Measurements from ENCODE around the gene RDH12. TPM values are rescaled to one million over a fixed set of nuclear protein-coding genes. Genes with fewer than 3 reads are reported as not detected.

Gene RDH12
- total RNA-seq, 2 donors from 2014 or later = not detected

DNA sequence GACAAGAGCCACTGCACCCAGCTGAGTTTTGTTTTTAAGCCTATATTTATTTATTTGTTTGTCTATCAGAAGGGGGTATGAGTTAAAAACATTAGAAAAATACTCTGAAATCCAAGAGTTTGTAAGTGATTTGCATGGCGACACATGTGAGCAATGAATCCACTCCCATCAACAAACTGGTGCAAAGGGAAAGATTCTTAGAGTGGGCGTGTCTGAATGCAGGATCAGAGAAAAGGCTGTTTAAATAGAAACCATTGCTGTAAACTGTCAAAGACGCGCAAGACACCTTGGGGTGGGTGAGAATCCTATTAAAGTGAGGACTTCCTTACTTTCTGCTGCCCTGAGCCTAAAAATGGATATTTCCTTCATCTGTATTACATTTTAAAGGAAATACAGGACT lies 62.8 kb downstream of the RDH12 start:
- no peak overlapping the region for H3K27ac Mint-ChIP-seq
- DNase-seq (ENCODE audit: low spot score in 2 of 2) (no peak), ATAC-seq (no peak)
- H3K36me3 Mint-ChIP-seq = peaks cover 0 to 10% of the 10 kb centered on the region in 2 donors
- no peaks in the 10 kb centered on the region for H3K9me3 Mint-ChIP-seq

DNA sequence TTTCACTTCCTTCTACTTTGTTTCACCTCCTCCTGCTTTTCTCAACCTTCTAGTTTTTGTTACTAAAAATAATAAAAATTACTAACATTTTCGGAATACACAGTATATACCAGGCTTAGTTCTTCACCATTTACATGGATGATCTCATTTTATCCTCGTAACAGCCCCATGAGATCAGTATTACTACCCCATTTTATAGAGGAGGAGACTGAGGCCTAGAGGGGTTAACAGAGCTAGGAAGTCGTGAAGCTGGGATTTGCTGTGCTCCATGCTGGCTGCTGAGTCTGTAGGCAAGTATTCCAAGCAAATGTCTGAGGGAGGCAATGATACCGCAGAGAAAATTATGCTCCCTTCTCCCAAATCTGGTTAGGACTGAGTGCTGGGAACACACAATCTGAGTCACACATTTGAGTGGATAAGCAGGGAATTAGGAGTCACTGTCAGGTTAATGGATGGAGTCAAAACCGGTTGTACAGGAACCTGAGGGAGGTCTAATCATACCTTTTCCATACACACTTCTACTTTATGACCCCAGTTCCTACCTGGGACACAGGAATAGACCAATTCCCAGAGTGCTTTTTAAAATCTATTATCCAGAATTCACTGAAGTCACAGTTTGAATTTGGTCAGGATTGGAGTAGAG lies 63.6 kb downstream of the RDH12 start:
- Mint-ChIP-seq H3K9me3 (no peaks in the 10 kb centered on the region), H3K27ac (no peak overlapping the region), H3K36me3 (peaks cover 0 to 10% of the 10 kb centered on the region in 2 donors)
- DNase-seq (ENCODE audit: low spot score in 2 of 2) (no peak), ATAC-seq (no peak)

DNA sequence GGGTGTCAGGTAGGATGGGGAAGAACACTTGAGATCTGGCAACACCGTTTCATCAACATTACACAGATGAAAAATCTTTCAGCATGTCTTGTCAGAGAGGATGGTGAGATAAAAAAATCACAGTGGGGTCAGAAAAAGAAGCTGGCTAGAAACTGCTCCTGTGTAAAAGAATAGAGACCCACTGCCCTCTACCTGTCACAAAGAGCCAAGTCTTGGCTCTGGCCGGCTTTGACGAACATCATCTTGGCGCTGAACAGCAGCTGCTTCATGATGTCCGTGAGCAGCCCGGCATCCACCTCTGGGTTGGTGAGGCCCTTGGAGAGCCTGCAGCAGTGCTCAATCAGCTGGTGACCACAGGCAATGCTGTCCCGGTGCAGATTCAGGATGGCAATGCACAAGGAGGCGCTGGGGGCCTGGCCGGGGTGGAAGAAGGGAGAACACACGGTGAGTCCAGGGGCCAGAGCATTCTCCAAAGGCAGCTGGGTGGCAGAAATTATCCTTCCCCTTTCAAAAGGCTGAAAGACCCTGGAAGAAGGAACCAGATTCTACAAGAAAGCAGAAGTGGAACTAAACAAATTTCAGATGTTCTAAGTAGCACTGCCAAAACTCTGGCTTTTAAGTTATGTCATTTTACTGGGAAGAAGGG lies 64.5 kb downstream of the RDH12 start:
- Mint-ChIP-seq H3K9me3 (no peaks in the 10 kb centered on the region), H3K27ac (no peak overlapping the region), H3K36me3 (peaks cover 0 to 8% of the 10 kb centered on the region in 2 donors)
- DNase-seq (ENCODE audit: low spot score in 2 of 2) (no peak), ATAC-seq (no peak)

DNA sequence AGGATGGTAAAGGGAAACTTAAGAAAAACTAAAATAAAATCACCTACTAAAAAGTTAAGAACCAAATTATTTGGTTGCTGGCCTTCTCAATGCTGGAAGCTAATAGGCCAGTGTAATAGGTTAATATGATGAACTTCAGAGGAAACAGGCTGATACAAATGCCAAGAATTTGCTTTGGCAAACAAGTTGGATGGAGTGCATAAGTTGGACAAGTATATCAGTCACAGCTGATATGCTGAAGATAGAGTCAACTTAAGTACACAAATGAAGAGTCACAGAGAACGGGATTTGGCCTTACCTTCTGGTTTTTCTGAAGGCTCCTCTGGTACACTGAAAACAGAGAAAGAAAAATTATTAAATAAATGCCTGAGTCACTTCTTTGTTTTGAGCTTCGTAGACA lies 66.5 kb downstream of the RDH12 start:
- Mint-ChIP-seq H3K36me3 (peaks cover 0 to 7% of the 10 kb centered on the region in 2 donors), H3K9me3 (no peaks in the 10 kb centered on the region), H3K27ac (no peak overlapping the region)
- ATAC-seq (no peak), DNase-seq (ENCODE audit: low spot score in 2 of 2) (no peak)

DNA sequence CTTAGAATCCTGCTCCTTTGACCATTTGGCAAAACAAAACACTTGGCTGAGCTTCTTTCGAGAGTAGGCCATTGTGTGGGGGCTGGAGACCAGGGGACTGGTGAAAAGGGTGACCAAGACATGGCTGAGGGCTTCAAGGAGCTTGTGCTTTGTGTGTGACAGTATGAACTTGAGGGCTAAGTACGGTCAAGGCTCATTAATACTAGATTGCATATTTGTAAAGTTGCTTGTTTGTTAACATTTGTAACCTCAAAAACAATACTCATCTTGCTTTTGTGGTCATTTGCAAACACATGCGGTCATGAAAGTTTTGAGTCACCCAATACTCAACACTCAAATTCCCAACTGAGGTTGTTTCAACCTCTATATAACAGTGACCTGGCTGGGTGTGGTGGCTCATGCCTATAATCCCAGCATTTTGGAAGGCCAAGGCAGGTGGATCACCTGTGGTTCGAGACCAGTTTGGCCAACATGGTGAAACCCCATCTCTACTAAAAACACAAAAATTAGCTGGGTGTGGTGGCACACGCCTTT lies 72.2 kb downstream of the RDH12 start:
- no peak for DNase-seq (ENCODE audit: low spot score in 2 of 2)
- peaks cover 7 to 12% of the 10 kb centered on the region in 2 donors for H3K36me3 Mint-ChIP-seq
- no peak for ATAC-seq
- H3K27ac Mint-ChIP-seq = no peak overlapping the region
- no peaks in the 10 kb centered on the region for H3K9me3 Mint-ChIP-seq

DNA sequence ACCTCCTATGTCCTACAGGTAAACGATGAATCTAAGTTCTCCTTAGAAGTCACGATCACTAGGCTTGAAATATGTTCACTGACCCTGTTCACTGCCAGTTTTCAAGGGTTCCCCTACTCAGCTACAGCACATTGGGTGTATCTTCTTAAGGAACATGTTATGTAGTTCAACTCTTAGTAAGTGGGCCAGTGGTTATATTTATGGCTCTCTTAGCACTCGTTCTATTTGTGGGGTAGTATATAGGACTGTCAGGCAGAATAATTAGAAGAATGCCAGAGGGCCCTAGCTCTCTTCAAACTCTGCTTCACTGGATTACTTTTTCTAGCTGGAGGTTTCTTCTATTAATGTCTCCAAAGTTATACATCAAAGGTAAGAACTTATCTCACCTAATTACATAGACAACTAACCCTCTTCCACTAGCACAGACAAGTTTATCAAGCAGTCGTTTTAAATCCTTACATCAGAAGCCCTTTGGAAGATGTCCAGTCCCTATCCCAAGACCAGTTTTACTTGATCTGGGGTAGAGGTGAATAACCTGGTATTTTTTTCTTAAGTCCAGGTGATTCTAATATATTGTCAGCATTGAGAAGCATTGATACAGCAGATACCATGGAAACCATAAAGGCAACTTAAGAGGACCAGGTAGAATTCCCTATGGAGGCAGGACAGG lies 75.1 kb downstream of the RDH12 start:
- Mint-ChIP-seq H3K9me3 (no peaks in the 10 kb centered on the region), H3K27ac (no peak overlapping the region), H3K36me3 (peaks cover 7% of the 10 kb centered on the region in 2 donors)
- ATAC-seq (no peak), DNase-seq (ENCODE audit: low spot score in 2 of 2) (no peak)

DNA sequence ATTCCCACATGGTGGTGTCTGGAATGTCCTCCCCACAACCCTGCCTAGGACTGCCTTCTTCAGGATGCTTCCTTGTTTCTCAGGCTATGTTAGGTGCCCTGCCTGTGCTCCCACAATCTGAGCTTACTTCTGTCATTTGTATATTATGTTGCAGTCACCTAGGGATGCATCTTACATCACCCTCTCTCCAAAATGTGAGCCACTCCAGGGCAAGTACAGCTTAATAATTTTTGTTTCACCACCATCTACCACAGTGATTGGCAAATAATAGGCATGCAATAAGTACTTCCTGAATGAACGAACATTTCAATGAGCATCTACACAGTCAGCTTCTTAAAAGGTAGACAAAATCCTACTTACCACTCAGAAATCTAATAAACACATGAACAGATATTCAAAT lies 77.1 kb downstream of the RDH12 start:
- ATAC-seq (no peak), DNase-seq (ENCODE audit: low spot score in 2 of 2) (no peak)
- Mint-ChIP-seq H3K9me3 (no peaks in the 10 kb centered on the region), H3K27ac (no peak overlapping the region), H3K36me3 (peaks cover 7% of the 10 kb centered on the region in 2 donors)

DNA sequence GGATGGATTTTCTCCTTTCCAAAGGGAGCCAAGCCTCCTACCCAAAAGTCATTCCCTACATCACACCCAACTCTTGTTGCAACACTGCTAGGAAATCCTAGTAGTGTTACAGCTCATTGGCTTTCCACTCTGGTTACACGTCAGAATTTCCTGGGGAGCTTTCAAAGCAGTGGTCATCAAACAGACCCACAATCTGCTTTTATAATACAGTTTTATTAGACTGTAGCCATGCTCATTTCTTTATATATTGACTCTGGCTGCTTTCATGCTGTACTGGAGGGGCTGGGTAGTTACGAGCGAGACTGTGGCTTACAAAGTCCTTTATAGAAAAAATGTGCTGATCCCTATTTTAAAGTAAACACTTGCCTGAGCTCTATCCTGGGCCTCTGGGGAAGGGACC lies 80.4 kb downstream of the RDH12 start:
- peaks cover 10 to 13% of the 10 kb centered on the region in 2 donors for H3K36me3 Mint-ChIP-seq

More for the DNA sequence above, 80.4 kb downstream of the RDH12 start:
- no peak for DNase-seq (ENCODE audit: low spot score in 2 of 2)
- ATAC-seq = no peak
- Mint-ChIP-seq H3K27ac (peak overlapping the region in 1 of 2 donors; percentile 24), H3K9me3 (no peaks in the 10 kb centered on the region)

Other genes with a start within 250 kb of the RDH12 start
- gene TMEM229B, start 213.2 kb upstream of the RDH12 start, total RNA-seq = 1 to 10 TPM in 1 of 2 donors, under 1 TPM in 1; 0.93 to 1.0 TPM
- gene PLEKHH1, start 168.6 kb upstream of the RDH12 start, total RNA-seq = 1 to 10 TPM; 1.1 to 9.1 TPM
- 10 to 100 TPM; 15.6 to 27.6 TPM for gene PIGH, start 101.6 kb upstream of the RDH12 start, total RNA-seq
- gene ARG2, start 82.0 kb upstream of the RDH12 start, total RNA-seq = 10 to 100 TPM; 22.4 to 41.5 TPM
- 10 to 100 TPM; 24.7 to 71.1 TPM for gene VTI1B, start 27.3 kb upstream of the RDH12 start, total RNA-seq
- 10 to 100 TPM; 41.5 to 54.6 TPM for gene RDH11, start 6.1 kb upstream of the RDH12 start, total RNA-seq
- gene ZFYVE26, start 114.7 kb downstream of the RDH12 start, total RNA-seq = 10 to 100 TPM; 19.3 to 23.5 TPM
- gene RAD51B, start 117.9 kb downstream of the RDH12 start, total RNA-seq = 10 to 100 TPM; 36.5 to 53.0 TPM

All from activated naive CD4-positive, alpha-beta T cell treated with anti-CD3 and anti-CD28 coated beads, Interleukin-2, amount 50 U/mL, for 72 hours (primary cell).